Subcutaneous abdominal adipose tissue (tissue), 5 donors: ENCODE measurements around the gene SH2D3A.

Experiments used
- H3K27ac ChIP-seq: one replicate; pipeline ENCODE4 v1.7.0; 2013; ENCODE audit warnings: low read depth, mild to moderate bottlenecking, inconsistent platforms, low read length, moderate library complexity
- H3K27me3 ChIP-seq, 5 donors: one replicate each; pipeline ENCODE4 v1.7.0; 2013; ENCODE audit warnings: low read length in 5 of 5, inconsistent platforms in 1 of 5; ENCODE audit not compliant: control insufficient read depth in 5 of 5, insufficient read depth in 4 of 5
- H3K36me3 ChIP-seq, 5 donors: one replicate each; pipeline ENCODE4 v1.7.0; 2013; ENCODE audit warnings: low read length in 5 of 5; ENCODE audit not compliant: control insufficient read depth in 5 of 5, insufficient read depth in 5 of 5
- H3K4me1 ChIP-seq, 5 donors: one replicate each; pipeline ENCODE4 v1.7.0; 2013; ENCODE audit warnings: low read length in 5 of 5, mild to moderate bottlenecking in 3 of 5, moderate library complexity in 1 of 5; ENCODE audit not compliant: control insufficient read depth in 5 of 5, insufficient read depth in 5 of 5
- H3K4me3 ChIP-seq, 5 donors: one replicate each; pipeline ENCODE4 v1.7.0; 2013; ENCODE audit warnings: low read length in 5 of 5, low read depth in 1 of 5
- H3K9ac ChIP-seq, 5 donors: one replicate each; pipeline ENCODE4 v1.7.0; 2013; ENCODE audit warnings: low read length in 5 of 5, mild to moderate bottlenecking in 4 of 5, moderate library complexity in 3 of 5
- H3K9me3 ChIP-seq, 5 donors: one replicate each; pipeline ENCODE4 v1.7.0; 2013; ENCODE audit warnings: low read length in 5 of 5; ENCODE audit not compliant: control insufficient read depth in 5 of 5
- donor health status: healthy.
- donor health status: healthy.
- donor health status: healthy.
- donor health status: healthy.
- donor health status: healthy.

The SH2D3A gene

DNA sequence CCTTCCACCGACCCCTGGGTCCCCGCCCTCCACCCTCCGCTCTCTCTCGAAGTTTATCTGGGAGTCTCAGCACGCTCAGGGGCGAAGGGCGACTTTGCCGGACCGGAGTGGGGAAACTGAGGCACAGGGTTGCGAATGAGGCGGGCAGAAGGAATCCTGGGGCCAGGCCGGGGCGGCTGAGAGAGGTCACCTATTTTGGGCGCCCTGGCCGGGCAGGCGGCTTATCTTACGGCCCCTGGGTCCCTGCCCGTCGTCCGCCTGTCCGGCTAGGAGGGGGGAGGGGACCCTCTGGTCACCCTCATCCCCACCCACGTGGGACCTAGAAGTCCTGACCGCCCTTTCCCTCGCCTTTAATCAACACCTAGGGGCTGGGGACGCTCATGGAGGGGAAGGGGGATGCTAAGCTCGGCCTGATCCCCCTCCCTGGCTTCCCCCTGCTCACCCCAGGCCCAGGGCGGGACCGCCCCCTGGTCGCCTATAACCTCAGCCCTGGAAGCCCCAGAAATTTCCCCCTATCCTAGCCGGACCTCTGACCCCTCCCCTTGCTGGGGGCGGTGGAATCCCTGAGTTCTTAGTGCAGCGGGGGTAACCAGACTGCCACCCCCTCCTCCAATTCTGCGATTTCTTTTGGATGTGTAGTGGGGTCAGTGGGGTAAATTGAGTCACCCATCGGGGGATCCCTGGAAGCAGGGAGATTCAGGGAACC is 27.2 kb downstream of the SH2D3A start:
- H3K27me3 ChIP-seq: no peaks in the 10 kb centered on the region
- peak overlapping the region; percentile 73 to 98 (median 94) for H3K9ac ChIP-seq
- H3K4me1 ChIP-seq: peaks cover 18 to 84% (median 68%) of the 10 kb centered on the region in 5 donors
- H3K27ac ChIP-seq: peak overlapping the region; percentile 90
- peaks cover 0 to 23% (median 15%) of the 10 kb centered on the region in 5 donors for H3K36me3 ChIP-seq
- H3K9me3 ChIP-seq: no peaks in the 10 kb centered on the region
- H3K4me3 ChIP-seq: peak overlapping the region; percentile 83 to 93 (median 88)

DNA sequence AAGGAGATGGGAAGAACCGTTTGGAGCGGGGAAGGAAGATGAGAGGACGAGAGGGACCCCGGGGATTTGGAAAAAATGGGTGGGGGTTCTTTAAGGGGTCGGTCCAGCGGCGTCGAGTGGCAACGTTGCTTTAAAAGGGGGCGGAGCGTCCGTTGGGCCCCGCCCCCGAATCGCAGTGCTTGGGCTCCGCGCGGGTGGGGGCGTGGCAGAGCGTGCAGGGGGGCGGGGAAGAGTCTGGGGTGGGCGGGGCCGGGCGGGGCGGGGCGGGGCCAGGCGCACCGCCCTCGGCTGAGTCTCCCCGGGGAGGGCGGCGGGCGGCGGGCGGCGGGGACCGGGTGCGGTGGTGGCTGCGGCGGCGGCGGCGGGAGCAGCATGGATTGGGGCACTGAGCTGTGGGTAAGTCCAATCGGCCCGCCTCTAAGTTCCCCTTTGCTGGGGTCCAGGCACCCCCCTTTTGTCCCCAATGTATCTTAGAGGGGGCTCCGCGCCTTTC is 27.8 kb downstream of the SH2D3A start, which contains the start of gene TRIP10:
TRIP10 (plus strand) TSS at position 291 of the 493 bp plus-strand sequence; CDS start at position 373, 82 bp downstream.
- Histone ChIP-seq H3K27ac (peak within 1 kb of the TSS; percentile 97), H3K27me3 (no peaks in the 10 kb centered on the region), H3K4me3 (peak within 1 kb of the TSS; percentile 83 to 93 (median 88)), H3K9me3 (no peaks in the 10 kb centered on the region), H3K36me3 (peaks cover 0 to 18% (median 14%) of the 10 kb centered on the region in 5 donors), H3K4me1 (peaks cover 12 to 78% (median 63%) of the 10 kb centered on the region in 5 donors), H3K9ac (peak within 1 kb of the TSS; percentile 73 to 98 (median 94))

DNA sequence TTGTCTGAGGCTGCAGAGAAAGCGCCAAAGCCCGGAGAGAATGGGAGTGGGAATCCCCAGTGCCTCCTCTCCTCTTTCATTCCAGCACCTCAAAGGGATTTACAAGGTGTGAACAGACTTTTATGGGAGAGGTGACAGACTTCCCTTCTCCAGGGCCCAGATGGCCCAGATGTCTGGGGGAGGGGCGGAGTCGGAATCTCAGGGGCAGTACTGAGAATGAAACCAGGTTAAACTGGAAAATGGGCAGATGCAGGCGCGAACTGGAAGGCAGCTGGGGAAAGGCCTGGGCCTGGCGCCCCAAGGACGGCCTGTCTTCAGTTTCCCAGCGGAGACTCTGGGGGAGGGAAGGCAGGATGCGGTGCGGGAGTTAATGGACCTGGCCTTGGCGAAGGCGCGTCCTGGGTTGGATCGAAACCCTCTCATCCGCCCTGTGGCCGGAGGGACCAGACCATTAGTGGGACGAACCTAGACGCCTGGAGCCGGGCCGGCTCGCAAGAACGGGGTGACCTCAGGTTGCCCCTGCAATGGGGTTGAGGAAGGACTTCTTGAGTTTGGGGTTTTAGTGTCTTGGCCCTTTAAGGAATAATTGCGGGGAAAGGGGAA is 28.3 kb downstream of the SH2D3A start:
- Histone ChIP-seq H3K4me3 (peak overlapping the region; percentile 43 to 69 (median 61)), H3K4me1 (peaks cover 12 to 72% (median 58%) of the 10 kb centered on the region in 5 donors), H3K36me3 (peaks cover 0 to 15% (median 13%) of the 10 kb centered on the region in 5 donors)

DNA sequence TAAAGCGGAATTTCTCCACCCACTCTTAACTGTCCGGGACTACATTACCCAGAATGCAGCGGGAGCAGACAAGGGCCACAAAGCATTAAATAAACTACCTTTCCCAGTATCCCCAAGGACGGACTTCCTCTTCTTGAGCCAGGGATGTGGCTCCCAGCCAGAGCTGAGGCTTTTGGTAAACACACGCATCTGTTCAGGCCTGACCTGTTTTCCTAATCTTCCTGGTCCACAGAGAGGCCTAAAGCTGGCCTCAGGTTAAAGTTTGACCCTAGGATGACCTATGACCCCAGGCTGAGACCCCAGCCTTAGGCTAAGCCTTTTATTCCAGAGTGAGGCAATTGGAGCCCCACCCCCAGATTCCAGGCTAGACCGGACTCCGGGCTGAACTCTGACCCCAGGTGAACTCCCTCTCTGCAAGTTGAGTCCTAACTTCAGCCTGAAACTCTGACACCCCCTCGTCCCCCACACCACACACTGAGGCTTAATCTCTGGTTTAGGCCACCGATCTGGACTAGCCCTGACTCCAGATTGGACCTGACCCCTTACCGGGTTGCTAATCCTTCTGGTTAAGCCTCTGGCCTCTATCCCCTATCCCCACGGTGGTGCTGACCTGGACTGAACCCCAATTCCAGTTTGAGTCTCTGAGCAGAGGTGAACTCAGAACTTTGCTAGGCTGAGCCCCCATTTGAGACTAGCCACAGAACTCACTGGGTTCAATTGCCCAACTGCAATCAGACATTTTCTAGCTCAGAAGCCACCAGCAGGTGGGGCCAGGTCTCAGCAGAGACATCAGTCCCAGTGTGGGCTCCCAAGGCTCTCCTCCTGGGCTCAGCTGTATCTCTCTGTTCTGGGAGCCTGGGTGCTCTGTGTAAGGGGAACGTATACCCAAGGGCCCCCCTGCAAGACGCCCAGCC is 29.1 kb downstream of the SH2D3A start:
- Histone ChIP-seq H3K9ac (peak overlapping the region; percentile 48 to 79 (median 56)), H3K27ac (peak overlapping the region; percentile 97), H3K4me3 (peak overlapping the region; percentile 43 to 69 (median 61)), H3K27me3 (no peaks in the 10 kb centered on the region), H3K36me3 (peaks cover 0 to 15% (median 12%) of the 10 kb centered on the region in 5 donors), H3K9me3 (no peaks in the 10 kb centered on the region), H3K4me1 (peaks cover 12 to 67% (median 52%) of the 10 kb centered on the region in 5 donors)

More for the DNA sequence above, 28.3 kb downstream of the SH2D3A start:
- peak overlapping the region; percentile 97 for H3K27ac ChIP-seq
- peak overlapping the region; percentile 7 to 79 (median 62) for H3K9ac ChIP-seq
- H3K9me3 ChIP-seq: no peaks in the 10 kb centered on the region
- no peaks in the 10 kb centered on the region for H3K27me3 ChIP-seq

DNA sequence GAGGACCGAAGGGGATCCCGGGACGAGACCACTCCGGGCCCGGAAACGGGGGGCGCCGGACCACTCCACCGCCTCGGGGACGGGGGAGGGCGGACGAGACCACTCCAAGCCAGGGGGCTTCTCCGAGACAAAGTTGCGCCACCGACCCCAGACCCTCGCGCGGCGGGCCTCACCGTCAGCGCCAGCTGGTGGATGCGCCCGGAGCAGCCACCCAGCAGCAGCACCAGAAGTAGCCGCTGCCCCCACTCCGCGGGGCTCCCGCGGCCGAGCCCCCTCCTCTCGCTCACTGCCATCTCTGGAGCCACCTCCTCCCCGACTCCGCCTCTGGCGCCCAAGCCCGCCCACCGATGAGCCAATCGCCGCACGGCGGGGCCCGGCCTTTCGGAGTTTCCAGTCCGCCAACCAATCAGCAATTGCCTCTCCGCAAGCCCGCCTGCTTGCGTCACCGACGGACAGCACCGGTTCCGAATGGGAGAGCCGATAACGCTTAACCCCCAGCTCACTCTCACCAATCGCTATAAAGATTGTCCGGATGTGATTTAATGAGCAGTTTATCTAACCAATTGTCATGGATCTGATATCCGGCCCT is 29.9 kb downstream of the SH2D3A start, which contains the start of gene GPR108:
GPR108 (minus strand) TSS at position 297 of the 589 bp plus-strand sequence; CDS start at position 293, 4 bp downstream.
- Histone ChIP-seq H3K4me1 (peaks cover 12 to 60% (median 45%) of the 10 kb centered on the region in 5 donors), H3K9ac (peak within 1 kb of the TSS; percentile 56 to 88 (median 75)), H3K27ac (peak within 1 kb of the TSS; percentile 97), H3K36me3 (peaks cover 0 to 17% (median 16%) of the 10 kb centered on the region in 5 donors), H3K9me3 (no peaks in the 10 kb centered on the region), H3K4me3 (peak within 1 kb of the TSS; percentile 77 to 88 (median 87)), H3K27me3 (no peaks in the 10 kb centered on the region)

DNA sequence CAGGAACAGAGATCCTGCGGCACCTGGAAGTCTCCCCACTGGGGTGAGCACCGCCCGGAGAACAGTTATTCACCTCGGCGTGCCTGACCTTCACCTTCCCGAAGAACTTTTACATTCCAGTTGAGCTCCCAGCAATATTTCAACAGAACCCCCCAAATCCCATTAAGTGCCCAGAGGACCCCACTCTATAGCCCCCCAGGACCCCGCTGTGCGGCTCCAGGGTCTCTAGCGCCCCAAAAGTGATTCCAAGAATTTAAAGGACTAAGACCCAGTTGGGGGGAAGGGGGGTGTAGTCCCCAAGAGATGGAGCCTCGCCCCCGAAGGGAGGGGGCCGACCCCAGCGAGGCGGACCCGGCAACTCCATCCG is 30.3 kb downstream of the SH2D3A start:
- Histone ChIP-seq H3K4me1 (peaks cover 12 to 56% (median 42%) of the 10 kb centered on the region in 5 donors), H3K27ac (peak overlapping the region; percentile 81), H3K4me3 (peak overlapping the region; percentile 77 to 88 (median 87)), H3K27me3 (no peaks in the 10 kb centered on the region), H3K9ac (peak overlapping the region in 4 of 5 donors; percentile 64 to 88 (median 80)), H3K9me3 (no peaks in the 10 kb centered on the region), H3K36me3 (peaks cover 0 to 22% (median 20%) of the 10 kb centered on the region in 5 donors)

DNA sequence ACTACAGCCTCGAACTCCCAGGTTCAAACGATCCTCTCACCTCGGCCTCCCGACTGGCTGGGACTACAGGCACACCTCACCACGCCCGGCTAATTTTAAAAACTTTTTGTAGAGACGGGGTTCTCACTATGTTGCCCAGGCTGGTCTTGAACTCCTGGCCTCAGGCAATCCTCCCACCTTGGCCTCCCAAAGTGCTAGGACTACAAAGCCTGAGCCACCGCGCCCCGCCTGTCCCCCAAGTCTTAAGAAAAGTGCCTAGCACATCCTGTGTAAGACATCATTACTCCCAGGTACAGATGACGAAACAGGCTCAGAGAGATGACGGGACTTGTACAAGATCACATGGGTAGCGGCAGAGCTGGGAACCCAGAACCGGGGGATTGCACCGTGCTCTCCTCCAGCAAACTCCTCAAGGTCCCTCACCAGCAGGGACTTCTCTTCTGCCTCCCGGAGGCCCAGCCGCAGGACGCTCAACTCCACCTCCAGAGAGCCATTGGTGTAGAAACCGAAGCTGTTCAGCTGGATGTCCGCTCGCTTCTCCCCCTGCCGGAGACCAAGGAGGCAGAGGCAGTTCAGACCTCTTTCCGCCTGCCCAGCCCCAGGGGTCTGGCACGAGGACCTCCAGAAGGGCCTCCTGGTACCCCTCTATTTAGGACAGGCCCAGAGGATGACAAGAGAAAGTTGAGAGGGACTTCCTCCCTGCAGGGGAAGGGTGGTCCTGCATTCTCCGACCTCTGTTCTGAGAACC is 30.9 kb downstream of the SH2D3A start:
- Histone ChIP-seq H3K4me1 (peaks cover 9 to 53% (median 38%) of the 10 kb centered on the region in 5 donors), H3K9me3 (no peaks in the 10 kb centered on the region), H3K27ac (peak overlapping the region; percentile 81), H3K36me3 (peaks cover 0 to 26% (median 25%) of the 10 kb centered on the region in 5 donors), H3K9ac (peak overlapping the region in 4 of 5 donors; percentile 64 to 88 (median 80)), H3K27me3 (no peaks in the 10 kb centered on the region), H3K4me3 (peak overlapping the region; percentile 77 to 88 (median 87))

DNA sequence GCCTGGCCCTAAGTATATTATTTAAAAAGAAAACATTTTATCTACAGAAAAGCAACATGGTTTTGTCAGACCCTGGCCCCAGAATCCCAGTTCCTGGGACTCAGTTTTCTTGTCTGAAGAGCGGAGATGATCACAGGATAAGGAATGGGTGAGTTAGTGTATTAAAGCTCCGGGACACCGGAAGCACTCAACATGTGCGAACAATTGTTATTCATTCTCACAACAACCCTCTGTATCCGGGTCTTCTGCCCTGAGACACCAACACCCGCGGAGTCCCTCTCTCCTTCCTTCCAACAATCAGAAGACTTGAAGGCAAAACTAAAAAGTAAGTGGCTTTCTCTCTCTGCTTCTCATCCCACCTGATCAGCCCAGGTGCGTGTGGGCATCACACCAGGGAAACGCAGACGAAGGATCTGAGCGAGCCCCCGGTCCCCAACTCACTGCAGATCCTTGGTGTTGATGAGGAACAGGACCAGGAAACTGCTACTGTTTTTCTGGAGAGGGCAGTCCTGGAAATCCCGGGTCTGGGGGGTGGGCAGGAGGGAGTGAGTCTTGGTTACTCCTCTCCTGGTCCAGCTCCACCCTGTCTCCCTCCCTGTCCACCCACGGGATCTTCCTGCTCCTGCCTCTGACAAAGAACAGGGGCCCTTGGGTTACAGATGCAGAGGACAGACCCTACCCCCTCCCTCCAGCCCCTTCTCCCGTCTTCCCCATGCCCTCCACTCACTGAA is 31.9 kb downstream of the SH2D3A start:
- no peak overlapping the region for H3K4me3 ChIP-seq
- H3K27ac ChIP-seq: peak overlapping the region; percentile 81
- peak overlapping the region in 1 of 5 donors; percentile 66 for H3K9ac ChIP-seq

More for the DNA sequence above, 31.9 kb downstream of the SH2D3A start:
- Histone ChIP-seq H3K27me3 (no peaks in the 10 kb centered on the region), H3K36me3 (peaks cover 0 to 30% (median 28%) of the 10 kb centered on the region in 5 donors), H3K4me1 (peaks cover 8 to 43% (median 33%) of the 10 kb centered on the region in 5 donors), H3K9me3 (no peaks in the 10 kb centered on the region)
